SK-N-MC (cell line): ENCODE measurements around the gene RPH3AL.

ENCODE experiments used
- EZH2 ChIP-seq: fragments of 200-600 bp; sonication (generic); IDR thresholded peaks from one replicate; pipeline ENCODE4 v1.6.1; 2017; ENCODE audit warnings: antibody characterized with exemption
- FOXP2 ChIP-seq: optimal IDR thresholded peaks from 2 replicates; pipeline ENCODE3; 2011; ENCODE audit warnings: mild to moderate bottlenecking, moderate library complexity; ENCODE audit not compliant: insufficient read depth; ENCODE audit errors: extremely low read length, control extremely low read depth
- POLR2AphosphoS5 ChIP-seq: IDR thresholded peaks from 2 replicates; pipeline ENCODE4 v1.6.1; 2012; ENCODE audit warnings: mild to moderate bottlenecking, low read depth, low read length, borderline replicate concordance

- no peak for TF ChIP-seq EZH2
- no peak for TF ChIP-seq POLR2AphosphoS5
- TF ChIP-seq FOXP2 = no peak
These were observed 78.4 kb downstream of the RPH3AL start for GRCh38 chr17:273981-274832.
